ENCODE data around the gene MKLN1. TPM values are rescaled to one million over a fixed set of nuclear protein-coding genes. Genes with fewer than 3 reads are reported as not detected.
"Not testable (repeated sequence)": the region's sequence is repeated elsewhere in the genome, so short reads cannot be mapped to it uniquely, and the experiment has no call there.

The MKLN1 gene
- total and polyA plus RNA-seq, 4 experiments from 2014 or later: 18.1 to 61.0 (median 45.4) TPM

DNA sequence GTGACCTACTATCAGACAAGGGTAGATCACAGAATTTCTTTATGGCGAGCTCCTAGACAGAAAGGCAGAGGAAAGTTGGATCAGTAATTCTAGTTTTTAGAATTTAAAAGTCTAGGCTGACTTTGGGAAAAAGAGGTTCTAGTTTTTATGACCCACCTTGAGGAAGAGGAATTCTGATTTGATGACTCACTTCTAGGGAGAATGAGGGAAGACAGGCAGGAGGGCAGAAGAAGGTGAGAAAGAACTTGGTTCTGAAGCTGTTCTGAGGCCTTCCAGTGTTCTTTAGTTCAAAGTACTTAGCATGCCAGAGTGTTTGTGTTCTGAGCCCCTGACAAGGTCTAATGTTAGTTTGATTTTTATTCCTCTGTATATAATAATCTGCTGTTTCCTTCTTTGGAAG lies 131.6 kb downstream of the MKLN1 start:
- ChIA-PET CTCF (ENCODE audit: partially characterized antibody) (interaction anchor here (1.4 kb wide), 1 partner anchor 9 kb away, joined by 3 read pairs; no protein-coding TSS in a partner anchor), POLR2A (ENCODE audit: partially characterized antibody) (no interaction called here)
- DNase-seq: no peak
- peaks cover 0 to 4% (median 4%) of the 10 kb centered on the region in 4 donors for H3K4me1 Mint-ChIP-seq
- no peaks in the 10 kb centered on the region for H3K27me3 Mint-ChIP-seq
- no peak overlapping the region for H3K4me3 Mint-ChIP-seq
- H3K4me1 ChIP-seq (ENCODE audit: insufficient read depth, low read length): no peaks in the 10 kb centered on the region
- H3K4me3 ChIP-seq (ENCODE audit: low read length in 2 of 2): no peak overlapping the region
- intact Hi-C loops (cut with micrococcal nuclease): no loop called here
- H3K36me3 ChIP-seq (ENCODE audit: insufficient read depth, low read length): peaks cover 10% of the 10 kb centered on the region
- H3K9me3 Mint-ChIP-seq: no peaks in the 10 kb centered on the region
- H3K27me3 ChIP-seq (ENCODE audit: insufficient read depth, low read length): no peaks in the 10 kb centered on the region
- peaks cover 38 to 57% of the 10 kb centered on the region in 2 donors for H3K36me3 Mint-ChIP-seq
- no peak overlapping the region for H3K27ac Mint-ChIP-seq
- no peak overlapping the region for H3K27ac ChIP-seq (ENCODE audit: low read depth, low read length)
- no peaks in the 10 kb centered on the region for H3K9me3 ChIP-seq (ENCODE audit: control insufficient read depth in 1 of 2, low read length in 2 of 2)

DNA sequence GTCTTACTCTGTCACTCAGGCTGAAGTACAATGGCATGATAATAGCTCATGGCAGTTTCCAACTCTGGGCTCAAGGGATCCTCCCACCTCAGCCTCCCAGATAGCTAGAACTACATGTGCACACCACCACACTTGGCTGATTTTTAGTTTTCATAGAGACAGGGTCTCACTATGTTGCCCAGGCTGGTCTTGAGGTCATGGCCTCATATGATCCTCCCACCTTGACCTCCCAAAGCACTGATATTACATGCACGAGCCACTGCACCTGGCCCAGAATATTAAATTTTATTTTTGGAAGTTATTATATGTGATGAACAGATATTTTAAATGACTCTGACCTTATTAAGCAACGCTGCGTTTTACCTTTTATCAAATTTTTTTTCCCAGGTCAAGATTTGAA lies 134.4 kb downstream of the MKLN1 start:
- no peak for DNase-seq
- H3K36me3 ChIP-seq (ENCODE audit: insufficient read depth, low read length): peaks cover 21% of the 10 kb centered on the region
- H3K4me1 ChIP-seq (ENCODE audit: insufficient read depth, low read length): no peaks in the 10 kb centered on the region
- no peaks in the 10 kb centered on the region for H3K27me3 Mint-ChIP-seq
- CTCF ChIA-PET (ENCODE audit: partially characterized antibody): no interaction called here
- H3K9me3 Mint-ChIP-seq: no peaks in the 10 kb centered on the region
- no peaks in the 10 kb centered on the region for H3K27me3 ChIP-seq (ENCODE audit: insufficient read depth, low read length)
- intact Hi-C loops (cut with micrococcal nuclease): no loop called here
- H3K4me3 Mint-ChIP-seq: no peak overlapping the region
- H3K27ac ChIP-seq (ENCODE audit: low read depth, low read length): no peak overlapping the region
- H3K4me1 Mint-ChIP-seq: peaks cover 0 to 4% (median 3%) of the 10 kb centered on the region in 4 donors
- no peak overlapping the region for H3K4me3 ChIP-seq (ENCODE audit: low read length in 2 of 2)
- H3K36me3 Mint-ChIP-seq: peaks cover 49 to 54% of the 10 kb centered on the region in 2 donors
- no peaks in the 10 kb centered on the region for H3K9me3 ChIP-seq (ENCODE audit: control insufficient read depth in 1 of 2, low read length in 2 of 2)
- H3K27ac Mint-ChIP-seq: no peak overlapping the region
- POLR2A ChIA-PET (ENCODE audit: partially characterized antibody): no interaction called here

DNA sequence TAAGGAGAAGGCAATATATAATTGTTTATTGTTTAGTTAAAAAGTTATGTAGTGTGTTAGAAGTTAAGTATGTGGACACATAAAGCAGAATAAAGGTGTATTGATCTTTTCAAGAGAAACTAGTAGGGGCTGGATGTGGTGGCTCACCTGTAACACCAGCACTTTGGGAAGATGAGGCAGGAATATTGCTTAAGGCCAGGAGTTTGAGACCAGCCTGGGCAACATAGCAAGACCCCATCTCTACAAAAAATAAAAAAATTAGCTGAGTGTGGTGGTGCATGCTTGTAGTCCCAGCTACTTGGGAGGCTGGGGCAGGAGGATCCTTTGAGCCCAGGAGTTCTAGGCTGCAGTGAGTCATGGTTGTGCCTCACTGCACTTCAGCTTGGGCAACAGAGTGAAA lies 135.0 kb downstream of the MKLN1 start:
- H3K27me3 ChIP-seq (ENCODE audit: insufficient read depth, low read length); H3K4me1 ChIP-seq (ENCODE audit: insufficient read depth, low read length); DNase-seq; H3K4me1 Mint-ChIP-seq; H3K9me3 ChIP-seq (ENCODE audit: control insufficient read depth in 1 of 2, low read length in 2 of 2); intact Hi-C loops (cut with micrococcal nuclease); H3K27ac Mint-ChIP-seq; H3K27ac ChIP-seq (ENCODE audit: low read depth, low read length); H3K4me3 ChIP-seq (ENCODE audit: low read length in 2 of 2); H3K27me3 Mint-ChIP-seq; POLR2A ChIA-PET (ENCODE audit: partially characterized antibody); H3K4me3 Mint-ChIP-seq; H3K9me3 Mint-ChIP-seq: not testable (repeated sequence)
- peaks cover 25% of the 10 kb centered on the region for H3K36me3 ChIP-seq (ENCODE audit: insufficient read depth, low read length)
- CTCF ChIA-PET (ENCODE audit: partially characterized antibody): interaction anchor here (0.5 kb wide), 1 partner anchor 421 kb away, joined by 4 read pairs; no protein-coding TSS in a partner anchor
- peaks cover 56 to 57% of the 10 kb centered on the region in 2 donors for H3K36me3 Mint-ChIP-seq

DNA sequence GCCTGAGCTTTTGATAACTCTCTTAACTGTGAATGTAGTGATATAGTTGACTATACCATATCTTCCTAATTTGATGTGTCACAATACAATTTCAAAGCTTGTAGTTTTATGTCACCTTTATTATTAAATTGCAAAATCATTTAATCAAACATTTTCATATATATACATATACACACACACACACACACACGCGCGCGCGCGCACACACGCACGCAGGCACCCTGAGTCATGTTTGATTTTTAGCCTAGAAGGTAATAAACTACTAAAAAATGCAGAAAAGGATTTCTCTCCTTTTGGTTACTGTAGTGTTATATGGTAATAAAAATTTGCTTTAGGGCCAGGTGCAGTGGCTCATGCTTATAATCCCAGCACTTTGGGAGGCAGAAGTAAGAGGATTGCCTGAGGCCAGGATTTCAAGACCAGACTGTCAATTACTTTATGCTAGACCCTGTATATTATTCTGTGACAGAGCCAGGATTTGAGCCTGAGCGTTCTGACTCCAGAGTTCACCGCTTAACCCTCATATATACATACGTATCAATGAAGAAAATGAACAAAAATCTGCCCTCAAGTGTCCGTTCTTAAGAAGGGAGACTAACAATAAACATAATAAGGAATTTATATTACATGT lies 139.2 kb downstream of the MKLN1 start:
- no peak overlapping the region for H3K27ac ChIP-seq (ENCODE audit: low read depth, low read length)
- no peak overlapping the region for H3K4me3 ChIP-seq (ENCODE audit: low read length in 2 of 2)
- no peaks in the 10 kb centered on the region for H3K9me3 ChIP-seq (ENCODE audit: control insufficient read depth in 1 of 2, low read length in 2 of 2)
- no peak for DNase-seq
- ChIA-PET POLR2A (ENCODE audit: partially characterized antibody) (no interaction called here), CTCF (ENCODE audit: partially characterized antibody) (interaction anchor here (1.1 kb wide), 1 partner anchor 27 kb away, joined by 3 read pairs; no protein-coding TSS in a partner anchor)
- Mint-ChIP-seq H3K4me3 (no peak overlapping the region), H3K27ac (no peak overlapping the region), H3K27me3 (no peaks in the 10 kb centered on the region), H3K9me3 (no peaks in the 10 kb centered on the region), H3K4me1 (peaks cover 0 to 3% (median 0%) of the 10 kb centered on the region in 4 donors), H3K36me3 (peaks cover 68 to 78% of the 10 kb centered on the region in 2 donors)
- intact Hi-C loops (cut with micrococcal nuclease): no loop called here
- H3K36me3 ChIP-seq (ENCODE audit: insufficient read depth, low read length): peaks cover 52% of the 10 kb centered on the region
- no peaks in the 10 kb centered on the region for H3K27me3 ChIP-seq (ENCODE audit: insufficient read depth, low read length)
- H3K4me1 ChIP-seq (ENCODE audit: insufficient read depth, low read length): no peaks in the 10 kb centered on the region

DNA sequence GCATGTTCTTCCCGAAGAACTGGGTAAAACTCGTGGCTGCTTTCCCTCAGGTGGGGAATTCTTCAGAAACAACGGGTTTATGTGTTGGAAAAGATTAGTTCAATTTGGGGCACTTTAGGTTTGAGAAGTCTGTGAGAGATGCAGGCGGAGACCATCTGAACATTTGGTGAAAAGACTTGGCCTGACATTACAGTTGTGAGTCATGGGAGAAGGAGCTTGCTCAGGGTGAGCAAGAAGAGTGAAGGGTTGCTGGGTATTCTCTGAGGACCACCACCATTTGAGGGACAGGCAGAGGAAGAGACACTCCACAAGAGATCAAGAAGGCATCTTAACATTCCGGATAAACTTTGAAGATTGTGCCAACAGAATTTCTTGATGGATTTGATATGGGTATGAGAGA lies 140.1 kb downstream of the MKLN1 start:
- Mint-ChIP-seq H3K27ac (no peak overlapping the region), H3K27me3 (no peaks in the 10 kb centered on the region), H3K9me3 (no peaks in the 10 kb centered on the region), H3K4me3 (no peak overlapping the region), H3K4me1 (peaks cover 0 to 3% (median 0%) of the 10 kb centered on the region in 4 donors), H3K36me3 (peaks cover 67 to 79% of the 10 kb centered on the region in 2 donors)
- Histone ChIP-seq H3K27me3 (ENCODE audit: insufficient read depth, low read length) (no peaks in the 10 kb centered on the region), H3K27ac (ENCODE audit: low read depth, low read length) (no peak overlapping the region), H3K36me3 (ENCODE audit: insufficient read depth, low read length) (peaks cover 52% of the 10 kb centered on the region), H3K4me3 (ENCODE audit: low read length in 2 of 2) (no peak overlapping the region), H3K4me1 (ENCODE audit: insufficient read depth, low read length) (no peaks in the 10 kb centered on the region), H3K9me3 (ENCODE audit: control insufficient read depth in 1 of 2, low read length in 2 of 2) (no peaks in the 10 kb centered on the region)
- ChIA-PET CTCF (ENCODE audit: partially characterized antibody) (interaction anchor here (1.2 kb wide), 1 partner anchor 9 kb away, joined by 3 read pairs; no protein-coding TSS in a partner anchor), POLR2A (ENCODE audit: partially characterized antibody) (no interaction called here)
- intact Hi-C loops (cut with micrococcal nuclease): no loop called here
- DNase-seq: no peak

DNA sequence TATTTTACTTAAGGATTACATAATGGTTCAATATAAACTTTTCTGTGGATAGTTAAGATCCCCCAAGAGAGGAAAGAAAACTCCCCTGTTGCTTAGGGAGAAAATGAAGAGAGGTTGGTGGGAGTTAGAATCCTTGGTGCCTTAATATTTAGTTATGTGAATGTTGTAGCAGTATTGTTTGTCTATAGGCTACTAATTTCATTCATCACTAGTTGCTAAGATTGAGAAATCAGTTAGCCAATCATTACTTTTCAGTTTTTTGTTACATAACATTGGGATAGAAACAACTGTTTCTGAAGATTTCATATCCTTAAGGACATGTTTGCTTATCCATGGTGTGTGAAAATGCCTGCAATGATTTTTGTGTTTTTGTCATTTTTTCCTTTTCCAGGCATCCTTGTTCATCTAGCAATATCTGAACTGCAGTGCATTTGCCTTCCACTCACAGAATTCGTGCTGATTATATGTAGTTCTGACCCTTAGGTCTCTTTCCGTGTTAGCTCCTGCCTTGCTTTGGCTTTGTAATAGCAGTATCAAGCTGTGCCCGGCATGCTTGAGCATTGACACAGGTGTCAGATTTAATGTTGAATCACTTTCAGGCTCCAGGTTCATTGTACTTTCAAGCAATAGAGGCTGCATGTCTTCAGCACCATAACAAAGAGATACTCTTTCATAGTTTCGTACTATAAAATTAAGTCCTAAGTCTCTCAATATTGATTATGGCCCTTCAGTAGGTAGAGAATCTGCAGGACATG lies 143.8 kb downstream of the MKLN1 start:
- Histone ChIP-seq H3K27me3 (ENCODE audit: insufficient read depth, low read length) (no peaks in the 10 kb centered on the region), H3K36me3 (ENCODE audit: insufficient read depth, low read length) (peaks cover 37% of the 10 kb centered on the region), H3K9me3 (ENCODE audit: control insufficient read depth in 1 of 2, low read length in 2 of 2) (no peaks in the 10 kb centered on the region), H3K4me1 (ENCODE audit: insufficient read depth, low read length) (no peaks in the 10 kb centered on the region), H3K4me3 (ENCODE audit: low read length in 2 of 2) (no peak overlapping the region), H3K27ac (ENCODE audit: low read depth, low read length) (no peak overlapping the region)
- ChIA-PET POLR2A (ENCODE audit: partially characterized antibody) (no interaction called here), CTCF (ENCODE audit: partially characterized antibody) (no interaction called here)
- DNase-seq: no peak
- Mint-ChIP-seq H3K36me3 (peaks cover 72 to 74% of the 10 kb centered on the region in 2 donors), H3K27ac (no peak overlapping the region), H3K27me3 (no peaks in the 10 kb centered on the region), H3K4me3 (no peak overlapping the region), H3K4me1 (peaks cover 0 to 3% (median 0%) of the 10 kb centered on the region in 4 donors), H3K9me3 (peaks cover 0 to 3% (median 0%) of the 10 kb centered on the region in 8 donors)
- intact Hi-C loops (cut with micrococcal nuclease): no loop called here

DNA sequence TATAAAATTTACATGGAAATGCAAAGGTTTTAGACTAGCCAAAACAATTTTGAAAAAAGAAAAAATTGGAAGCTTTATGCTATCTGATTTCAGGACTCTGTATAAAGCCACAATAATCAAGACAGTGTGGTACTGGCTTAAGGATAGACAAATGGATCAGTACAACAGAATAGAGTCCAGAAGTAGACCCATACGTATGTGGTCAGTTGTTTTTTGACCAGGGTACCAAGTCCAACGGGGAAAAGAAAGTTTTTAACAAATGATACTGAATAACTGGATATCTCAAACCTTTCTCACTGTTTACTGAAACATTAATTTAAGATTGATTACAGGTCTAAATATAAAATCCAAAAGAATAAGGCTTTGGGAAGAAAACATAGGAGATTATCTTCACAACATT lies 149.1 kb downstream of the MKLN1 start:
- H3K9me3 ChIP-seq (ENCODE audit: control insufficient read depth in 1 of 2, low read length in 2 of 2): no peaks in the 10 kb centered on the region
- H3K27ac Mint-ChIP-seq: no peak overlapping the region
- H3K27ac ChIP-seq (ENCODE audit: low read depth, low read length): no peak overlapping the region
- H3K27me3 ChIP-seq (ENCODE audit: insufficient read depth, low read length): no peaks in the 10 kb centered on the region
- CTCF ChIA-PET (ENCODE audit: partially characterized antibody): no interaction called here
- peaks cover 35 to 44% of the 10 kb centered on the region in 2 donors for H3K36me3 Mint-ChIP-seq
- no peaks in the 10 kb centered on the region for H3K36me3 ChIP-seq (ENCODE audit: insufficient read depth, low read length)
- peaks cover 0 to 3% (median 0%) of the 10 kb centered on the region in 8 donors for H3K9me3 Mint-ChIP-seq
- intact Hi-C loops (cut with micrococcal nuclease): no loop called here
- POLR2A ChIA-PET (ENCODE audit: partially characterized antibody): no interaction called here
- H3K4me3 ChIP-seq (ENCODE audit: low read length in 2 of 2): no peak overlapping the region
- no peaks in the 10 kb centered on the region for H3K4me1 ChIP-seq (ENCODE audit: insufficient read depth, low read length)
- H3K4me1 Mint-ChIP-seq: no peaks in the 10 kb centered on the region
- DNase-seq: no peak
- no peaks in the 10 kb centered on the region for H3K27me3 Mint-ChIP-seq
- no peak overlapping the region for H3K4me3 Mint-ChIP-seq
